ENCODE results near the gene HIBCH.

The HIBCH gene

DNA sequence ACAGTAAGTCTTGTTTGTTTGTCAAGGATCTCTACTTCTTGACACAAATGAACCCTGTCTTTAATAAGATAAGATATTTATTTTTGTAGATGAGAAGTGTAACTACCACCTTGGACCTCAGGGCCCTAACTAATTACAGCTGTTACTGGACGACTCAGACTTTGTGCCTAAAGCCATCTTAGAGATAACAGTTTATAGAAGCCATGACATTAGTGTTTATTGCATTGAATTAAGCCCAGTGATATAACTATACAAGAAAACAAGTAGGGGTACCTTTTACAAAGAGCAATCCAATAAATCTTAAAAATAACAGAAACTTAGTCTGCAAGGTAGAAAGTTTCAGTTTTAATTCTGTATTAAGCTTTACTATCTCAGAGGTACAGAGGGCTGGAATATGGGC is 119.0 kb downstream of the HIBCH start:
- FAIRE-seq (no peak), DNase-seq (ENCODE audit: insufficient read length, low spot score) (no peak)
- TF ChIP-seq, protein P1, sequence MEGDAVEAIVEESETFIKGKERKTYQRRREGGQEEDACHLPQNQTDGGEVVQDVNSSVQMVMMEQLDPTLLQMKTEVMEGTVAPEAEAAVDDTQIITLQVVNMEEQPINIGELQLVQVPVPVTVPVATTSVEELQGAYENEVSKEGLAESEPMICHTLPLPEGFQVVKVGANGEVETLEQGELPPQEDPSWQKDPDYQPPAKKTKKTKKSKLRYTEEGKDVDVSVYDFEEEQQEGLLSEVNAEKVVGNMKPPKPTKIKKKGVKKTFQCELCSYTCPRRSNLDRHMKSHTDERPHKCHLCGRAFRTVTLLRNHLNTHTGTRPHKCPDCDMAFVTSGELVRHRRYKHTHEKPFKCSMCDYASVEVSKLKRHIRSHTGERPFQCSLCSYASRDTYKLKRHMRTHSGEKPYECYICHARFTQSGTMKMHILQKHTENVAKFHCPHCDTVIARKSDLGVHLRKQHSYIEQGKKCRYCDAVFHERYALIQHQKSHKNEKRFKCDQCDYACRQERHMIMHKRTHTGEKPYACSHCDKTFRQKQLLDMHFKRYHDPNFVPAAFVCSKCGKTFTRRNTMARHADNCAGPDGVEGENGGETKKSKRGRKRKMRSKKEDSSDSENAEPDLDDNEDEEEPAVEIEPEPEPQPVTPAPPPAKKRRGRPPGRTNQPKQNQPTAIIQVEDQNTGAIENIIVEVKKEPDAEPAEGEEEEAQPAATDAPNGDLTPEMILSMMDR (IDR thresholded peaks at IDR 0.05; ENCODE audit: insufficient read depth, missing control alignments) = no peak

DNA sequence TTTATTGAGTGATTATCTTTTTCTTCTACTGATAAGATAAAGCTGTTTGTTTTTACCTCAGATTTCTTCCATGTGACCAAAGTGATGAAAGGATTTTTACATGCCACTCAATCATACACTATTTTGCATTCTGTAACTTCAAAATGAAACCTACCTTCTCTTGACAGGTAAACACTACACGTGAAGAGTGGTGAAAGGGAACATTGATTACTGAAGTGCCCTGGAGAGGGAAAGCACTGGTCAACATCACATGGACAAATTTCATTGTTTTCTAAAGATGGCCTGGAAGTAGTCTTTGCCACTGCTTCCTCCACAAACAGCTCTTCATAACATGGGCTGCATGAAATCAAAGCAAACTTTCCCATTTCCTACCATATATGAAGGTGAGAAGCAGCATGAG is 120.1 kb downstream of the HIBCH start:
- no peak for DNase-seq (ENCODE audit: insufficient read length, low spot score)
- TF ChIP-seq, protein P1 (IDR thresholded peaks at IDR 0.05; ENCODE audit: insufficient read depth, missing control alignments) = no peak
- no peak for FAIRE-seq

DNA sequence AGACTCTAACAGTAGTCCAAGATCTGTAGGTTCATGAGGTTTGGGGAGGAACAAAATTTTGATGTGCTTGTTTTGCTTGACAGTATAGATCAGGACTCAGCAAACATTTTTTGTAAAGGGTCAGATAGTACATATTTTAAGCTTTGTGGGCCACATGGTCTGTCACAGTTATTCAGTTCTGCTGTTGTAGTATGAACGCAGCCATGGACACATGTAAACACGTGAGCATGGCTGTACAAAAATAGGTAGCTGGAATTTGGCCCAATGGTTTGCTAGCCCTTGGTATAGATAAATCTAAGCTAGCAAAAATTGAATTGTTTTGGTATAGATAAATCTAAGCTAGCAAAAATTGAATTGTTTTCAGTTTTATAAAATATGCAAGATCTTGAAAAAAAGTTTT is 120.5 kb downstream of the HIBCH start:
- TF ChIP-seq, protein P1 (IDR thresholded peaks at IDR 0.05; ENCODE audit: insufficient read depth, missing control alignments) = no peak
- DNase-seq (ENCODE audit: insufficient read length, low spot score) (no peak), FAIRE-seq (no peak)

DNA sequence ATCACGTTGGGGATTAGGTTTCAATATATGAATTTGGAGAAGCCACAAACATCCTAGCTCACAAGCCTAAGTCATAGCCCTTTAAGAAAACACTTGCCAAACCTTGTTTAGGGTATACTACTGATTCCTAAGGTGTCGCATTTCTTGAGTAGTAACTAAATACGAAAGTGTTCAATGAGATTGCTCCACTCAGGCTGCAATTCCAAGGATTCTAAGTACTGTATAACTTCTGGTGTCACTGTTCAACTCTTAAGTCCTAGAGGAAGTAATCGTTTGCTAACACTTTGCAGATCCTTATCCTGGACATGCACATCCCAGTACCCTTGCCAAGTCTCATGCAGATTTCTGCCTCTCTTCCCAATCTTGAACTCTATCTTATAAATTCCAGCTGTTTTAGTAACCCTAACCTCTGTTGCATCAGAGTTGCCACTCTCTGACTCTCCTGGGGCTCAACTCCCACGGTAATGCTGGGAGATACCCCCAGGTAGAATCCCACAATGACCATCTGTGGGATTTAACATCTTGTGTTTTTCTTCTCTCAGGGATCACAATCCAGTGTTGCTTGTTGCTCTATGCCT is 122.4 kb downstream of the HIBCH start:
- FAIRE-seq = no peak

DNA sequence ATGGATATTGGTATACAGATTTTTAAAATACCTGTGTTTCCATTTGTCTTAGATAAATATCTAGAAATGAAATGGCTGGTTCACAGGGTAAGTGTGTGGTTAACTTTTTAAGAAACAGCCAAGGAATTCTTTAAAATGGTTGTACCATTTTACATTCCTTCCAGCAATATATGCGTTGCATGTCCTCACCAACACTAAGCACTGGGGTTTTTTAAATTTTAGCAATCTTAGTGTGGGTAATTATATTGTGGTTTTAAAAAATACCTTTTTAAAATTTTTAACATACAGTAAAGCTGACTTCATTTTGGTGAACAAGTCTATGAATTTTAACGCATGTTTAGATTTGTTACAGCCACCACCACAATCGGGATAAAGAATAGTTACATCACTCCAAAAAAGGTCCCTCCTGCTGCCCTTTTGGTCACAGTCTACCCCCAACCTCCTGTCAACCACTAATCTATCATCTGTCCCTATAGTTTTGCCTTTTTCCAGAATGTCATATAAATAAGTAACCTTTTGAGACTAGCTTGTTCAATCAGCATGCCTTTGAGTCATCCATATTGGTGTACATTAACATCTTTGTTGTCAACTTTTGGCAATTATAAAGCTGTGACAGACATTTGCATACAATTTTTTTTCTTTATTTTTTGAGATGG is 129.0 kb downstream of the HIBCH start:
- DNase-seq (ENCODE audit: insufficient read length, low spot score) (no peak), FAIRE-seq (no peak)
- TF ChIP-seq, protein P1 (IDR thresholded peaks at IDR 0.05; ENCODE audit: insufficient read depth, missing control alignments) = no peak

More for the DNA sequence above, 122.4 kb downstream of the HIBCH start:
- TF ChIP-seq, protein P1 (IDR thresholded peaks at IDR 0.05; ENCODE audit: insufficient read depth, missing control alignments) = no peak
- DNase-seq (ENCODE audit: insufficient read length, low spot score) = no peak

DNA sequence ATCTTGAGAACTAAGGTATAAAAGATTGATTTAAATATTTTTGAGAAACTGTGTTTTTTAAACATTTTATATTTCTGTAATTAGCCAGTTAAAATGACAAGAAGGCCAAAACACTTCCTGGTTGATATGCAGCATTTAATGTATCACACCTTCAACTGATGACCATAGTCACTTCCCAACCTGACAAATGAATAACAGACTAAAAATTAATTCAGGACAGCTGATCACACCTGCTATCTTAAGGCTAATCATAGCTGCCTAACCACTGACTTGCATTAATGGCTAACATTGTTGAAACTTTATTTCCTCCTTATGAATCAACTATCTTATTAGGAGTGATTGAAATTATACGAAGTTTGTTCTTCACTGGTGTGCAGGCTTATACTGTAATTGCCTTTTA is 131.3 kb downstream of the HIBCH start:
- FAIRE-seq = no peak
- TF ChIP-seq, protein P1 (IDR thresholded peaks at IDR 0.05; ENCODE audit: insufficient read depth, missing control alignments) = no peak
- DNase-seq (ENCODE audit: insufficient read length, low spot score) = no peak

DNA sequence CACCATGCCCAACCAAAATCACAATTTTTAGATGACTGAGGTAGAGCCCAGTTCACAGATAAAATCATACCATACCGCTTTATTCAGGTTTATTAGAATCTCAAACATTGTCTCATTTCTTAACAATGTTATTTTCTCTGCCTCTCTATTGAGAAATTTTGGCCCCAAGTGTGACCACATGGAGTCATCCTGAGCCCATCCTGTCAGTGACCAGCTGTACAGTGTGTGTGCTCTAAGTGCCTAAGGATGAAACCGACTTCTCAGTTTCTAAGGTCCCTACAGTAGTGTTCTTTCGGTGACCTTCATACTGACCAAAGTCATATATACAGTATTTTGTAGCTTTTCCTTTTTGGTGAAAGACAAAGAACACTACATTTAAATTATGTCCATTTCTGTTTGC is 133.4 kb downstream of the HIBCH start:
- DNase-seq (ENCODE audit: insufficient read length, low spot score) (no peak), FAIRE-seq (no peak)
- TF ChIP-seq, protein P1 (IDR thresholded peaks at IDR 0.05; ENCODE audit: insufficient read depth, missing control alignments) = no peak

All from D721Med (cell line).